H1 (cell line): Measurements from ENCODE around the gene UGT1A10. TPM values are rescaled to one million over a fixed set of nuclear protein-coding genes. Genes with fewer than 3 reads are reported as not detected.

ENCODE experiments used
- CTCF ChIA-PET: fragments of 300-600 bp; sonication (Branson Sonifier 250); formaldehyde crosslinking; loops from one replicate; lab custom pipeline; 2021; ENCODE audit not compliant: partially characterized antibody; lab: Charles Lee
- POLR2A ChIA-PET: fragments of 300-600 bp; sonication (Branson Sonifier 250); formaldehyde crosslinking; loops from one replicate; lab custom pipeline; 2021; ENCODE audit warnings: inconsistent platforms; ENCODE audit not compliant: partially characterized antibody; lab: Charles Lee
- DNase-seq, 2 experiments: peaks; one replicate each; pipeline versions ENCODE4 v3.0.0 to v3.0.0-alpha.2; 2010 to 2022; ENCODE audit warnings: low spot score in 2 of 2, low read depth in 1 of 2, mixed read lengths in 1 of 2
- FAIRE-seq: peaks from 2 replicates; lab custom pipeline; 2011; peaks lifted over from hg19 to GRCh38; lab: Jason Lieb, UNC
- H2AFZ ChIP-seq: 2 replicates; pipeline ENCODE4 v1.8.1; 2012; ENCODE audit warnings: low read length, inconsistent platforms
- H2AK5ac ChIP-seq: 2 replicates; pipeline ENCODE4 v1.6.1; 2013; ENCODE audit warnings: low read depth, low read length
- H2BK120ac ChIP-seq: replicated peaks from 2 replicates; pipeline ENCODE3; 2013; ENCODE audit warnings: low read depth, low read length, inconsistent platforms
- H2BK12ac ChIP-seq: 2 replicates; pipeline ENCODE4 v1.6.1; 2013; ENCODE audit warnings: low read depth, low read length
- H2BK15ac ChIP-seq: 2 replicates; pipeline ENCODE4 v1.6.1; 2013; ENCODE audit warnings: low read length
- H2BK20ac ChIP-seq: 2 replicates; pipeline ENCODE4 v1.6.1; 2013; ENCODE audit warnings: low read length
- H2BK5ac ChIP-seq: 2 replicates; pipeline ENCODE4 v1.6.1; 2013; ENCODE audit warnings: low read depth, low read length
- H3K14ac ChIP-seq: 2 replicates; pipeline ENCODE4 v1.6.1; 2013; ENCODE audit warnings: inconsistent platforms; ENCODE audit not compliant: insufficient read length
- H3K18ac ChIP-seq: 2 replicates; pipeline ENCODE4 v1.6.1; 2013; ENCODE audit warnings: low read length; ENCODE audit errors: extremely low read depth
- H3K23ac ChIP-seq: 2 replicates; pipeline ENCODE4 v1.6.1; 2013; ENCODE audit warnings: inconsistent platforms; ENCODE audit not compliant: insufficient read length
- H3K23me2 ChIP-seq: 2 replicates; pipeline ENCODE4 v1.6.1; 2013; ENCODE audit warnings: low read depth, low read length
- H3K27ac ChIP-seq: 2 replicates; pipeline ENCODE4 v1.6.1; 2011; ENCODE audit warnings: low read depth, low read length, inconsistent platforms
- H3K27me3 ChIP-seq, 4 experiments: replicated peaks in 1 of 4; 1 replicate in 1 of 4; 2 replicates in 3 of 4; pipeline versions ENCODE4 v1.6.1 to v1.8.1; 2011 to 2013; ENCODE audit warnings: low read length in 3 of 4, mild to moderate bottlenecking in 3 of 4, inconsistent platforms in 2 of 4, mixed read lengths in 2 of 4, moderate library complexity in 1 of 4; ENCODE audit not compliant: control insufficient read depth in 3 of 4, insufficient read depth in 3 of 4; ENCODE audit errors: extremely low read depth in 1 of 4
- H3K36me3 ChIP-seq, 4 experiments: 2 replicates each; pipeline versions ENCODE4 v1.6.1 to v1.8.1; 2011 to 2013; ENCODE audit warnings: mild to moderate bottlenecking in 4 of 4, low read length in 3 of 4, moderate library complexity in 2 of 4, control low read depth in 1 of 4, inconsistent platforms in 1 of 4; ENCODE audit not compliant: insufficient read depth in 4 of 4, control insufficient read depth in 2 of 4
- H3K4ac ChIP-seq: replicated peaks from 2 replicates; pipeline ENCODE3; 2013; ENCODE audit warnings: low read length, low read depth, mixed read lengths, inconsistent platforms; ENCODE audit not compliant: insufficient read length
- H3K4me1 ChIP-seq, 4 experiments: replicated peaks in 1 of 4; 1 replicate in 1 of 4; 2 replicates in 3 of 4; pipeline versions ENCODE4 v1.6.1 to v1.8.1; 2011 to 2013; ENCODE audit warnings: low read length in 3 of 4, inconsistent platforms in 2 of 4, mixed read lengths in 1 of 4; ENCODE audit not compliant: insufficient read depth in 4 of 4, control insufficient read depth in 3 of 4
- H3K4me2 ChIP-seq, 2 experiments: 2 replicates each; pipeline versions ENCODE4 v1.6.1 to v1.8.1; 2011 to 2013; ENCODE audit warnings: low read depth in 2 of 2, low read length in 2 of 2, control low read depth in 1 of 2, inconsistent platforms in 1 of 2, mild to moderate bottlenecking in 1 of 2; ENCODE audit not compliant: insufficient read depth in 1 of 2
- H3K4me3 ChIP-seq, 4 experiments: fragments of 200-600, 300-600 bp in 1 of 4; sonication (generic), shearing (Covaris generic), sonication (Bioruptor Twin) in 1 of 4; 2 replicates each; pipeline versions ENCODE4 v1.5.1 to v1.8.1; 2011 to 2016; ENCODE audit warnings: low read length in 4 of 4, low read depth in 3 of 4, control low read depth in 2 of 4, inconsistent platforms in 2 of 4, mild to moderate bottlenecking in 2 of 4, mixed read lengths in 1 of 4, moderate library complexity in 1 of 4; ENCODE audit not compliant: insufficient read depth in 2 of 4; ENCODE audit errors: extremely low read depth in 1 of 4
- H3K56ac ChIP-seq: replicated peaks from 2 replicates; pipeline ENCODE3; 2013; ENCODE audit warnings: low read depth, mild to moderate bottlenecking, mixed read lengths, low read length, inconsistent platforms; ENCODE audit not compliant: insufficient read length
- H3K79me1 ChIP-seq: 2 replicates; pipeline ENCODE4 v1.6.1; 2013; ENCODE audit warnings: low read depth, low read length, control low read depth
- H3K79me2 ChIP-seq, 2 experiments: 2 replicates each; pipeline versions ENCODE4 v1.6.1 to v1.8.1; 2012 to 2013; ENCODE audit warnings: low read length in 2 of 2, mild to moderate bottlenecking in 2 of 2, inconsistent platforms in 1 of 2; ENCODE audit not compliant: insufficient read depth in 2 of 2, control insufficient read depth in 1 of 2
- H3K9ac ChIP-seq, 4 experiments: replicated peaks in 1 of 4; 1 replicate in 1 of 4; 2 replicates in 3 of 4; pipeline versions ENCODE4 v1.6.1 to v1.8.1; 2011 to 2013; ENCODE audit warnings: low read depth in 3 of 4, low read length in 3 of 4, control low read depth in 2 of 4, mild to moderate bottlenecking in 2 of 4, moderate library complexity in 2 of 4, inconsistent platforms in 1 of 4; ENCODE audit errors: extremely low read depth in 1 of 4
- H3K9me3 ChIP-seq, 2 experiments: 2 replicates each; pipeline versions ENCODE4 v1.6.1 to v1.8.1; 2012 to 2013; ENCODE audit warnings: mild to moderate bottlenecking in 2 of 2, moderate library complexity in 2 of 2, control low read depth in 1 of 2, inconsistent platforms in 1 of 2, low read depth in 1 of 2, low read length in 1 of 2, mixed read lengths in 1 of 2; ENCODE audit not compliant: insufficient read depth in 2 of 2
- H4K20me1 ChIP-seq, 2 experiments: replicated peaks in 1 of 2; 2 replicates each; pipeline versions ENCODE3 to v1.8.1; 2011 to 2013; ENCODE audit warnings: inconsistent platforms in 2 of 2, low read length in 2 of 2, mild to moderate bottlenecking in 1 of 2; ENCODE audit not compliant: insufficient read depth in 2 of 2, control insufficient read depth in 1 of 2
- H4K5ac ChIP-seq: 2 replicates; pipeline ENCODE4 v1.6.1; 2013; ENCODE audit warnings: low read length, low read depth, mixed read lengths, inconsistent platforms; ENCODE audit not compliant: insufficient read length
- H4K8ac ChIP-seq: 2 replicates; pipeline ENCODE4 v1.8.0; 2013; ENCODE audit warnings: mild to moderate bottlenecking, moderate library complexity, low read length, inconsistent platforms; ENCODE audit not compliant: insufficient read depth; ENCODE audit errors: extremely low read depth
- H4K91ac ChIP-seq: replicated peaks from 2 replicates; pipeline ENCODE3; 2013; ENCODE audit warnings: low read length, mixed read lengths, inconsistent platforms; ENCODE audit not compliant: insufficient read length
- CHD1 ChIP-seq: IDR thresholded peaks from 2 replicates; pipeline ENCODE4 v1.6.1; 2012; ENCODE audit warnings: low read depth, low read length, improper control_type of control experiment
- EGR1 ChIP-seq: IDR thresholded peaks from 2 replicates; pipeline ENCODE4 v1.6.1; 2011; ENCODE audit warnings: low read depth, low read length, borderline replicate concordance
- EZH2 ChIP-seq: fragments of 200-600 bp; sonication (generic); IDR thresholded peaks from 2 replicates; pipeline ENCODE4 v1.7.1; 2012; ENCODE audit warnings: low read depth, mild to moderate bottlenecking, moderate library complexity, low read length, inconsistent platforms; ENCODE audit not compliant: severe bottlenecking
- FOSL1 ChIP-seq: IDR thresholded peaks from 2 replicates; pipeline ENCODE4 v1.6.1; 2011; ENCODE audit warnings: mild to moderate bottlenecking, low read depth, low read length, moderate library complexity; ENCODE audit not compliant: insufficient read depth
- HDAC2 ChIP-seq, 2 experiments: fragments of 300-600 bp in 1 of 2; sonication (generic) in 1 of 2; IDR thresholded peaks; 2 replicates each; pipeline ENCODE4 v1.6.1; 2011 to 2012; ENCODE audit warnings: low read depth in 2 of 2, low read length in 2 of 2, mild to moderate bottlenecking in 2 of 2, moderate library complexity in 2 of 2, borderline replicate concordance in 1 of 2, inconsistent platforms in 1 of 2
- JUN ChIP-seq: IDR thresholded peaks from 2 replicates; pipeline ENCODE4 v1.6.1; 2011; ENCODE audit warnings: low read depth, mild to moderate bottlenecking, improper control_type of control experiment, low read length
- JUND ChIP-seq: IDR thresholded peaks from 2 replicates; pipeline ENCODE4 v1.6.1; 2011; ENCODE audit warnings: mild to moderate bottlenecking, improper control_type of control experiment, low read length
- NANOG ChIP-seq: IDR thresholded peaks from 2 replicates; pipeline ENCODE4 v1.6.1; 2011; ENCODE audit warnings: low read length, low read depth, mild to moderate bottlenecking, inconsistent platforms; ENCODE audit not compliant: insufficient read depth, poor library complexity, severe bottlenecking
- RAD21 ChIP-seq, 2 experiments: IDR thresholded peaks in 1 of 2; conservative IDR thresholded peaks in 1 of 2; 2 replicates each; pipeline ENCODE4 v1.6.1; 2011; ENCODE audit warnings: low read depth in 2 of 2, low read length in 2 of 2, improper control_type of control experiment in 1 of 2, inconsistent platforms in 1 of 2, mild to moderate bottlenecking in 1 of 2, moderate library complexity in 1 of 2
- RNF2 ChIP-seq: fragments of 200-900, 300-1000 bp; sonication (generic); IDR thresholded peaks from 2 replicates; pipeline ENCODE4 v1.7.1; 2016; ENCODE audit warnings: borderline replicate concordance, low read depth, mild to moderate bottlenecking, antibody characterized with exemption, low read length; ENCODE audit not compliant: poor library complexity, severe bottlenecking; ENCODE audit errors: missing control alignments
- SIRT6 ChIP-seq: IDR thresholded peaks from one replicate; pipeline ENCODE4 v1.7.1; 2012; ENCODE audit warnings: low read length, inconsistent platforms
- YY1 ChIP-seq: IDR thresholded peaks from 2 replicates; pipeline ENCODE4 v1.6.1; 2011; ENCODE audit warnings: low read depth, mild to moderate bottlenecking, low read length
- WGBS, 2 experiments: shearing (Covaris generic) in 1 of 2; methylation state at CpG; one replicate each; pipeline versions ENCODE4 v1.1.6 to v1.1.7; 2013 to 2015; ENCODE audit warnings: low lambda C conversion rate in 2 of 2, mixed read lengths in 2 of 2, inconsistent platforms in 1 of 2, low coverage in 1 of 2, missing lambda C conversion rate in 1 of 2; ENCODE audit not compliant: insufficient replicate concordance in 2 of 2, insufficient coverage in 1 of 2, insufficient read length in 1 of 2; ENCODE audit errors: extremely low coverage in 1 of 2, missing lambda C conversion rate in 1 of 2; 5-methylcytosine and 5-hydroxymethylcytosine counted together
- polyA plus RNA-seq, 7 experiments: library from polyadenylated mRNA; depleted of rRNA in 3 of 7; stranded (reverse) in 5 of 7; unstranded in 2 of 7; fragments of >200 nt in 5 of 7; fragments of 200-250 nt in 2 of 7; gene quantifications; 1 replicate in 5 of 7; 2 replicates in 1 of 7; 4 replicates in 1 of 7; pipeline versions ENCODE4 v1.2.1 to v1.2.3, GENCODE V29; 2011 to 2013; ENCODE audit warnings: missing spikeins in 2 of 7, mixed read lengths in 2 of 7
- total RNA-seq: library from RNA; stranded (reverse); fragmentation: NEBNext Ultra II Directional; extraction: Animal tissue kit (Norgen Biotek cat#: 25700); gene quantifications from 2 replicates; pipeline ENCODE4 v1.2.1, GENCODE V29; 2021

UGT1A10 gene
- total and polyA plus RNA-seq, 2 of the 8 experiments (the other 6 are each of a cell fraction or from before 2014, with no cell fraction given), result not detected

- no peak overlapping the region for H3K18ac ChIP-seq
- H2AK5ac ChIP-seq, result no peak overlapping the region
- no peak for FAIRE-seq
- H3K79me2 ChIP-seq, result no peaks in the 10 kb centered on the region
- no peak overlapping the region for H3K14ac ChIP-seq
- no peaks in the 10 kb centered on the region for H3K79me1 ChIP-seq
- no peaks in the 10 kb centered on the region for H3K27me3 ChIP-seq
- H4K5ac ChIP-seq, result no peak overlapping the region
- H2BK15ac ChIP-seq, result no peak overlapping the region
- peaks cover 0 to 5% of the 10 kb centered on the region in 2 experiments; a peak in 1 of 4 replicates for H3K9me3 ChIP-seq
- H3K4me2 ChIP-seq, result no peak overlapping the region
- H3K23ac ChIP-seq, result no peak overlapping the region
- peak in 1 of 2 experiments; percentile 17 for DNase-seq
- H2BK120ac ChIP-seq, result no peak overlapping the region
- H3K56ac ChIP-seq, result no peak overlapping the region
- H3K23me2 ChIP-seq, result no peaks in the 10 kb centered on the region
- H2BK12ac ChIP-seq, result no peak overlapping the region
- H2BK5ac ChIP-seq, result no peak overlapping the region
- H3K27ac ChIP-seq, result no peak overlapping the region
- ChIA-PET CTCF (interaction anchor here (0.7 kb wide), 1 partner anchor 36 kb away, joined by 3 read pairs; no protein-coding TSS in a partner anchor), POLR2A (interaction anchor here (1.4 kb wide), 1 partner anchor 62 kb away, joined by 3 read pairs; the partner anchor contains the start of gene HJURP)
- no peaks in the 10 kb centered on the region for H3K4me1 ChIP-seq
- no peak overlapping the region for H3K4me3 ChIP-seq
- H4K8ac ChIP-seq, result no peak overlapping the region
- 88% methylated on average over 9 of the region's 9 CpGs; no CpG with 5 or more reads in 1 of the 2 experiments for WGBS, 2 experiments
- no peak overlapping the region for H3K4ac ChIP-seq
- H2AFZ ChIP-seq, result no peak overlapping the region
- no peaks in the 10 kb centered on the region for H3K36me3 ChIP-seq
- H2BK20ac ChIP-seq, result no peak overlapping the region
- no peaks in the 10 kb centered on the region for H4K20me1 ChIP-seq
- H3K9ac ChIP-seq, result no peak overlapping the region
- H4K91ac ChIP-seq, result no peak overlapping the region
- TF ChIP-seq JUN, result no peak
- no peak for TF ChIP-seq EGR1
- TF ChIP-seq CHD1, result no peak
- TF ChIP-seq NANOG, result no peak
- TF ChIP-seq JUND, result no peak
- no peak for TF ChIP-seq HDAC2 (IDR thresholded peaks at IDR 0.05; ENCODE audit: borderline replicate concordance in 1 of 2, low read depth in 2 of 2, low read length in 2 of 2)
- TF ChIP-seq YY1, result no peak
- no peak for TF ChIP-seq RAD21 (IDR thresholded peaks at IDR 0.05 in 1 of 2, conservative IDR thresholded peaks at IDR 0.05 in 1 of 2; ENCODE audit: low read depth in 2 of 2, low read length in 2 of 2)
- TF ChIP-seq RNF2, result no peak
- TF ChIP-seq EZH2, result no peak
- TF ChIP-seq SIRT6, result no peak
- no peak for TF ChIP-seq FOSL1
Observed at GRCh38 chr2:233791883-233792329, 155.7 kb downstream of the UGT1A10 start.
